ENCODE data around the gene TMEM154. TPM values are rescaled to one million over a fixed set of nuclear protein-coding genes. Genes with fewer than 3 reads are reported as not detected.

The TMEM154 gene
- total RNA-seq, 3 donors from 2014 or later (not counting 1 experiment from before 2014, with no cell fraction given) = 9.8 to 45.4 (median 10.5) TPM

DNA sequence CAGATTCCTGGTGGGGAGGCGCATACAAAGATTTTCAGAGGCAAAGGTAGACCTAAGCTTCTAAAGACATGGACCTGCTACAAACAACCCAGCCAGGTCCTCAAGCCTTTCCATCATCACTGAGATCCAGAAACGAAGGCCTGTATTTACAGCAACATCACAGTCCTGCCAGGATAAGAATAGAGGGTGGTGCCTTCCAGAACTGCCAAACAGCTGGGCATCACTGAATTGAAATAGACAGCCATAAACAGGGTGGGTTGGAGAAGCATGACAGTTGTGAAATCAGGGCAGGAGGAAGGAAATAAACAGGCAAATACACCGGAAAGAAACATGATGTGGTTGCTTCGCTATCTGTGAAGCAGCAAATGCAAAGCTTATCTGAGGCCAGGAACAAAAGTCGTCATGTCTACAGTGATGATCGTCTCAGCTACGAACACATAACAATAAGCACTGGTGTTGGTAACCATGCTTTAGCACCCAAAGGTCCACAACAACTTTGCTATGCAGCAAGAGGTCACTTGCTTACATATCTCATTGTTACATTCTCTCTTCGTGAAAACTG, 6.7 kb upstream of the TMEM154 start:
- Histone ChIP-seq H3K4me1 (ENCODE audit: control insufficient read depth, insufficient read depth, low read length) (no peaks in the 10 kb centered on the region), H3K27ac (ENCODE audit: low read length) (no peak overlapping the region), H3K36me3 (ENCODE audit: control insufficient read depth, insufficient read depth, low read length) (no peaks in the 10 kb centered on the region), H3K4me3 (ENCODE audit: low read length) (no peak overlapping the region), H3K9me3 (ENCODE audit: control insufficient read depth, insufficient read depth, low read length) (no peaks in the 10 kb centered on the region), H3K27me3 (ENCODE audit: control insufficient read depth, insufficient read depth, low read length) (no peaks in the 10 kb centered on the region)
- TF ChIP-seq, protein P1, sequence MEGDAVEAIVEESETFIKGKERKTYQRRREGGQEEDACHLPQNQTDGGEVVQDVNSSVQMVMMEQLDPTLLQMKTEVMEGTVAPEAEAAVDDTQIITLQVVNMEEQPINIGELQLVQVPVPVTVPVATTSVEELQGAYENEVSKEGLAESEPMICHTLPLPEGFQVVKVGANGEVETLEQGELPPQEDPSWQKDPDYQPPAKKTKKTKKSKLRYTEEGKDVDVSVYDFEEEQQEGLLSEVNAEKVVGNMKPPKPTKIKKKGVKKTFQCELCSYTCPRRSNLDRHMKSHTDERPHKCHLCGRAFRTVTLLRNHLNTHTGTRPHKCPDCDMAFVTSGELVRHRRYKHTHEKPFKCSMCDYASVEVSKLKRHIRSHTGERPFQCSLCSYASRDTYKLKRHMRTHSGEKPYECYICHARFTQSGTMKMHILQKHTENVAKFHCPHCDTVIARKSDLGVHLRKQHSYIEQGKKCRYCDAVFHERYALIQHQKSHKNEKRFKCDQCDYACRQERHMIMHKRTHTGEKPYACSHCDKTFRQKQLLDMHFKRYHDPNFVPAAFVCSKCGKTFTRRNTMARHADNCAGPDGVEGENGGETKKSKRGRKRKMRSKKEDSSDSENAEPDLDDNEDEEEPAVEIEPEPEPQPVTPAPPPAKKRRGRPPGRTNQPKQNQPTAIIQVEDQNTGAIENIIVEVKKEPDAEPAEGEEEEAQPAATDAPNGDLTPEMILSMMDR (IDR thresholded peaks at IDR 0.05) = no peak
- DNase-seq (no peak), ATAC-seq (peak in 2 of 3 donors; percentile 44 to 62)
- Mint-ChIP-seq H3K27ac (peak overlapping the region in 1 of 2 donors; percentile 28), H3K4me3 (no peak overlapping the region), H3K27me3 (ENCODE audit: low read depth in 2 of 2) (peaks cover 0 to 10% of the 10 kb centered on the region in 2 donors), H3K4me1 (peaks cover 0 to 12% of the 10 kb centered on the region in 2 donors), H3K36me3 (no peaks in the 10 kb centered on the region), H3K9me3 (no peaks in the 10 kb centered on the region)
- intact Hi-C loops (cut with micrococcal nuclease) = no loop called here
- WGBS (ENCODE audit: insufficient coverage) = 81% methylated on average over 8 of the region's 8 CpGs

DNA sequence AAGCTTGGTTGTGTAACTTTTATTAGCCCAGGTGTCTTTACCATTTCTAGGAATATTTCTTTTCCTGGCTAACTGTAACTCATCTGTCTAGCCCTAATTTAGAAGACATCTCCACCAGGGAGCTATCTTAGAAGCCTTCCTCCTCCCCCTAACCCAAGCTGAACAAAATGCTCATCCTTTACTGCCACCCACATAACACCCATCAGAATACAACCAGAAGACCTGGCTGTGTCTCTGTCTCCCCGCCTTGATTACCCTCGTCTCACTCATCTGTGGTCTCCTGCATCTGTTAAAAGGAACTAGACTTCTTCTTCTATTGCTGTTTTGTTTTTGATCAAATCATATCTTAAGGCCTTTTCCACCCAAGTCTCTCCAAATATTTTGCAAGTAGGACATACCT, 4.8 kb upstream of the TMEM154 start:
- peaks cover under 1 to 16% of the 10 kb centered on the region in 2 donors for H3K4me1 Mint-ChIP-seq
- ATAC-seq = no peak
- H3K9me3 ChIP-seq (ENCODE audit: control insufficient read depth, insufficient read depth, low read length) = no peaks in the 10 kb centered on the region
- peaks cover 0 to 10% of the 10 kb centered on the region in 2 donors for H3K27me3 Mint-ChIP-seq (ENCODE audit: low read depth in 2 of 2)
- DNase-seq = no peak
- no peak overlapping the region for H3K27ac ChIP-seq (ENCODE audit: low read length)
- no peaks in the 10 kb centered on the region for H3K27me3 ChIP-seq (ENCODE audit: control insufficient read depth, insufficient read depth, low read length)
- H3K36me3 ChIP-seq (ENCODE audit: control insufficient read depth, insufficient read depth, low read length) = no peaks in the 10 kb centered on the region
- intact Hi-C loops (cut with micrococcal nuclease) = no loop called here
- TF ChIP-seq, protein P1 (IDR thresholded peaks at IDR 0.05) = no peak
- no peak overlapping the region for H3K4me3 Mint-ChIP-seq
- no peak overlapping the region for H3K27ac Mint-ChIP-seq
- WGBS (ENCODE audit: insufficient coverage) = 58% methylated on average over 2 of the region's 2 CpGs
- H3K9me3 Mint-ChIP-seq = no peaks in the 10 kb centered on the region
- H3K36me3 Mint-ChIP-seq = no peaks in the 10 kb centered on the region
- H3K4me3 ChIP-seq (ENCODE audit: low read length) = no peak overlapping the region
- peaks cover 7% of the 10 kb centered on the region for H3K4me1 ChIP-seq (ENCODE audit: control insufficient read depth, insufficient read depth, low read length)

DNA sequence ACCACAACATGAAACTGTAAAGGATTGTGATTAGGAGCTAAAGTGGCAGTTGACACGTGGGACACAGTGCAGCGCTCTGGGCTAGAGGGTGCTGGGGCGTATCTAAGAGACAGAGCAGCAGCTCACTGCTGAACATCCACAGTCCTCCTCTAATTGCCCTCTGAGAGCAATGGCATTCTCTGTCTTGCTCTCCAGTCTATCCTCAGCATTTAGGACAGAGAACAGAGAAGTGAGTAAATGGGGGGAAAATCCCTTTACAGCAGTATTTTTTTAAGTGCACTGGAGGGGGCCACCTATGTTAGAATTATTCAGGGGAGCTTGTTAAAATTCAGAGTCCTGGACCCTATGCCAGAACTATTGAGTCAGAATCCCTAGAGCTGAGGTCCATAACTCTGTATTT, 4.2 kb upstream of the TMEM154 start:
- Histone ChIP-seq H3K27ac (ENCODE audit: low read length) (no peak overlapping the region), H3K9me3 (ENCODE audit: control insufficient read depth, insufficient read depth, low read length) (no peaks in the 10 kb centered on the region), H3K4me3 (ENCODE audit: low read length) (no peak overlapping the region), H3K4me1 (ENCODE audit: control insufficient read depth, insufficient read depth, low read length) (peaks cover 7% of the 10 kb centered on the region), H3K36me3 (ENCODE audit: control insufficient read depth, insufficient read depth, low read length) (no peaks in the 10 kb centered on the region), H3K27me3 (ENCODE audit: control insufficient read depth, insufficient read depth, low read length) (no peaks in the 10 kb centered on the region)
- H3K36me3 Mint-ChIP-seq = no peaks in the 10 kb centered on the region
- ATAC-seq (no peak), DNase-seq (no peak)
- H3K27me3 Mint-ChIP-seq (ENCODE audit: low read depth in 2 of 2) = peaks cover 0 to 9% of the 10 kb centered on the region in 2 donors
- TF ChIP-seq, protein P1 (IDR thresholded peaks at IDR 0.05) = no peak
- H3K27ac Mint-ChIP-seq = no peak overlapping the region
- intact Hi-C loops (cut with micrococcal nuclease) = no loop called here
- peaks cover 6 to 22% of the 10 kb centered on the region in 2 donors for H3K4me1 Mint-ChIP-seq
- WGBS (ENCODE audit: insufficient coverage) = 82% methylated on average over 3 of the region's 3 CpGs
- H3K4me3 Mint-ChIP-seq = no peak overlapping the region
- H3K9me3 Mint-ChIP-seq = no peaks in the 10 kb centered on the region

All from natural killer cell (primary cell).